Pulmonary artery endothelial cell (primary cell): ENCODE measurements around the gene BCDIN3D. TPM values are rescaled to one million over a fixed set of nuclear protein-coding genes. Genes with fewer than 3 reads are reported as not detected.
"Not testable (repeated sequence)": the region's sequence is repeated elsewhere in the genome, so short reads cannot be mapped to it uniquely, and the experiment has no call there.

Source experiments
- DNase-seq: peaks from one replicate; pipeline ENCODE4 v3.0.0-alpha.2; 2011; ENCODE audit warnings: low read depth, low spot score
- total RNA-seq: library from RNA; depleted of rRNA; stranded (reverse); fragments of >200 nt; gene quantifications from 2 replicates; pipeline ENCODE4 v1.2.3, GENCODE V29; 2014

The BCDIN3D gene, protein sequence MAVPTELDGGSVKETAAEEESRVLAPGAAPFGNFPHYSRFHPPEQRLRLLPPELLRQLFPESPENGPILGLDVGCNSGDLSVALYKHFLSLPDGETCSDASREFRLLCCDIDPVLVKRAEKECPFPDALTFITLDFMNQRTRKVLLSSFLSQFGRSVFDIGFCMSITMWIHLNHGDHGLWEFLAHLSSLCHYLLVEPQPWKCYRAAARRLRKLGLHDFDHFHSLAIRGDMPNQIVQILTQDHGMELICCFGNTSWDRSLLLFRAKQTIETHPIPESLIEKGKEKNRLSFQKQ
- 2.3 and 3.1 TPM in 2 replicates for total RNA-seq

DNA sequence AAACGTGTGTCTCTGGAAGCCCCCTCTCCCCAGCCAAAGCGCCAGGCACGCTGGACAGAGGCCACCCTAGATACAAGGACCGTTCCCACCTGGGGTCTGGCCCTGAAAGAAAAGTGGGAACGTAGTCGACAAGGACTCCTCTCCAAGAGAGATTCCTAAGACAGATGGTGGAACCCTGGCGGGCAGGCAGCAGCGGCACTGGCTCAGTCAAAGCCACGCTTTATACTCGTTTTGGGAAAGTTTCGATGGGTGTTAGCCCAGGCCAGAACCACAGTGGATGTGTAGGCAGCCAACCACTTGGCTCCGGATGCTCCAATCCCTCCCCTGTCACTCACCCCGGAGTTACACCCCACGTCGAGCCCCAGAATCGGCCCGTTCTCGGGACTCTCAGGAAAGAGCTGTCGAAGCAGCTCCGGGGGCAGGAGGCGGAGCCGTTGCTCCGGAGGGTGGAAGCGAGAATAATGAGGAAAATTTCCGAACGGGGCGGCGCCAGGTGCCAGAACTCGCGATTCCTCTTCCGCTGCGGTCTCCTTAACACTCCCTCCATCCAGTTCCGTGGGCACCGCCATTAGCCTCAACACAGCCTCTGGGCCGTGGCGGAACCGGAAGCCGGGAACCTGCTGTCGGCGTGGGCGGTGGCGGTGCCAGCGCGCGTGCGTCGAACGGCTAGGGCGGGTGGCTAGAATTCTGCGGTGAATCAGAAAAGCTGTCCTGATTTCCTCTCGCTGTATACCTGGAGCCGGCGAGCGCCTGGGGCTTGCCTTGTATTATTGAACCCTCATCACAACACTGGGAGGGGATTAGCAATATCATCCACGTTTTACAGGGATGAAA lies at the start of gene BCDIN3D:
Gene BCDIN3D (minus strand): TSS at position 588 of the 834 bp plus-strand sequence. CDS start 19 bp downstream, at position 569.
- DNase-seq: peak; percentile 68

DNA sequence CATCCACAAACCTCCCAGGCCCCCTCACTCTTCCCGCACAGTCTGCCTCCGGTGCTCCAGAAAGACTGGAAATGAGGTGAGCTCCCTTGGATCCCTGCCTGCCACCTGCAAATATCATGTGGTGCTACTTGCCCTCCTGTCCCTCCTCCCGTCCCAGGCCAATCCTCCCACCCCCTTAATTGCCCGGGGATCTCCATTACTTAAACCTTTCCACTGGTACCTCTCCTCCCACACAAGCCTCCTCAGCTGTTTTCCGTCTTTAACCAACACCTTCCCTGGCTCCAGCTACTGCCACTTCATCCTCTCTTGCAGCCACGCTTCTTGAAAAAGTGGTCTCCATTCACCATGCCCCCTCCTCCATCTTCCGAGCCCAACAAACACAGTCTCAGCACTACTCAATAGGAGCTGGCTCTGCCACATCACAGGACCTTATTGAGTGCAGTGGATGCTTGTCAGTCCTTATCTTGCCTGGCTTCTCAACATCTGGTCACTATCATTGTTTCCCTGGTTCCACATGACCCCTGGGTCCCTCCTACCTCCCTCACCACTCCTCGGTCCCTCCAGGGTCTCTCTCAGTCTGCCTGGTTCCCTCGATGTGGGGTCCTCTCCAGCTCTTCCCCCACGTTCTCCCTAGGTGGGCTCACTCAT lies 49.3 kb upstream of the BCDIN3D start:
- no peak for DNase-seq

DNA sequence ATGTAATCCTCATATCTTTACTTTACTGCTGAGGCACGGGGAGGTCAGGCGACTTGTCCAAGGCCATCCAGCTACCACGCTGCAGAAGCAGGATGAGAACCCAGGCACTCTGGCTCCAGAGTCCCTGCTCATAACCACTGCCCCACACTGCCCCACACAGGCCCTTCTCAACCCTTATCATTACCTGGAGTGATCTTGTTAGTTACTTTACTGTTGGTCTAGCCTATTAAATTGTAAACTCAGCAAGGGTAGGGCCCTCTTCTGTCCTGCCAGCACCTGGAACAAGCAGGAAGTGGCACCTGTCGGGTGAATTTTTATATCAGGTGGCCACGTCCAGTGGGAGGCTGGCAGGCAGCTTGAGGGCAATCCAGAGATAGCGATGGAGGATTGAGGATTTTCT lies 48.6 kb upstream of the BCDIN3D start:
- DNase-seq: no peak

DNA sequence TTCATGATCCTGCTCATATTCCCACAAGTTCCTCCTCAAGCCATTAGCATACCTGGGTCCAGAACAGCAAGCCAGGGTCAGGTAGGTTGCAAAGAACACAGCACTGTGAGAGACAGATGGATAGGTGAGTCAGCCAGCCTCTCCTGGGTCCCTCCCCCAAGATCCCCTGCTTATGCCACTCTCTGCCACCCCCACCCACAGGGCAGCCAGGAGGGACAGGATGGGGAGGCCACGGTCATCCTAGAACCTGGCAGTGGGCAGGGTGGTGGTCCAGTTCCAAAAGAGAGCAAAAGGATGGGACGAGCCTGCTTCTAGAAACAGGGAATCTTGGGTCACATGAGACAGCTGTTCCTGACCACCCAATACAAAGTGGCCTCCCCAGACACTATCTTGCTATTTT lies 48.1 kb upstream of the BCDIN3D start:
- no peak for DNase-seq

DNA sequence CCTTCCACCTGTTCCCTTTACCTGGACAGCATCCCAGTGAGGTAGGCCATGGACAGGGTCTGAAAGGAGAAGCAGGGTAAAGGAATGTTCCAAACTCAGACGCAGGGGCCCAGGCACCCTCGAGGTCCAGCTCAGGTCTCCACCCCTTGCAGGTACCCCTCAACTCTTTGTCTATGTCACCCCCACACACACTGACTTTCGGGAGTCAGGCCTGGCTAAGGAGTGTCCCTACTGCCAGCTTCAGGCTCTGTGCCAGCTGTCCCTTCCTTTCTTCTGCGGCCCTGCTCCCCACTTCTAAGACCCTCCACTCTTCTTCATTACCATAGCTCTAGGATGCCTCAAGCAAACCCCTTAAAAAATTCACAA lies 47.2 kb upstream of the BCDIN3D start:
- DNase-seq: no peak

DNA sequence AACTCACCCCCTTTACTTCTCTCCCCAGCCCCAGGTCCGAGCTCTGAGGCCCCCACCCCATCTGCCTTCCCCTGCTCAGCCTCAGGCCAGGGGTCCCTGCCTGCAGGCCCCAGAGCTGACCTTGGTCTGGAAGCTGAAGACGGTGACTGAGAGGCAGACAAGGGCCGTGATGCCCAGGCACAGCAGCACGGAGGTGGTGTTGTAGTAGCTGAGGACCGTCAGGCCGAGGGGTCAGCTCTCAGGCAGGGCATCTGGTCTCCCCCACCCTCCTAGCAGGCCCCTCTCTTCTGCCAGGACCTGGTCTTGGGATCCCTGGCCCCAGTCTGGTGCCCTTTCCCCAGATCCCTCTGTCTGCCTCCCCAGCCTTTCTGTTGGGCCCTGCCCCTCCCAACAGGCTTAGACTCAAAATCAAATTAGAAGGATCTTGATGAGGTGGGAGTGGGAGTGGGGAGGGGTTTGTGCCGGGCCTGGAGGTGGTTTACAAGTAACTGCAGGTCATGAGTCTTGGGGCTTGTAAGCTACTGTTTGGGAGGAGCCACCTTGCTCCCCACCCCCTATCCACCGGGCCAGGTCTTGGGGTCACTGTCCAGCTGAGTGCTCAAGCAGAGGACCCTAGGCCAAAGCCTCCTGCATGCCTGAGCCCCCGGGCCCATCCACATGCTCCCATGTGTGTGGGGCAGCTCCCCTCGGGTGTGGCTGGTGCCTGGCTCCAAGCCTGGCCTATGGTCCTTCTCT lies 46.6 kb upstream of the BCDIN3D start:
- DNase-seq: no peak

DNA sequence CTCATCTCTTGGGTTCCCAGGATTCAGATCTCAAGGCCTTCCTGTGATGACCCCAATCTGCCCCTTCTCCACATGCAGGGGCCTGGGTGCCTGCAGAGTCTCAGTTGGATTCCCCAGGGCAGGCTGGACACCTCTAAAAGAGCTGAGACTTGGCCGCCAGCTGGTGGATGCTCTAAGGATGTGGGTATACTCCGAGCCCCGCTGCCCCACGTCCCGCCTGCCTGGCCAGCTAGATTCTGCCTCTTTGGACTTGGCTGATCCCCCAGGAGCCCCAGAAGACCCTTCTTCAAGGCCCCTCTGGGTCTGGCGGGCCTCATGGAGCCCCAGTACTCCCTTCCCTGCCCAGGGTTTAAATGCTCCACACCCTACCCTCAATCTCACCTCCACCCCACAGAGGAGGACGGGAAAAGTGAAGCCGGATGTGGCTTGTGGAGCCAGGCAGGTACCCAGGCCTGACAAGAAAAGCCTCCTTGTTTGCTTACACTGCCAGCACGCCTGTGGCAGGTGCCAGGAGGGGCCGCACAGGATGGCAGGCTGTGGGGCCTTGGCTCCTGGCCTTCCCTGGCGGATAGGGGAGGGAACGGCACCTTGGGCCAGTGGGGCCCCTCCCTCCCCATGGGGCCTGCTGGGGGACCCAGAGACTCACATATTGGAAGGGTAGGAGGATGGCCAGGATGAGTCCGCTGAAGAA lies 45.7 kb upstream of the BCDIN3D start:
- no peak for DNase-seq

DNA sequence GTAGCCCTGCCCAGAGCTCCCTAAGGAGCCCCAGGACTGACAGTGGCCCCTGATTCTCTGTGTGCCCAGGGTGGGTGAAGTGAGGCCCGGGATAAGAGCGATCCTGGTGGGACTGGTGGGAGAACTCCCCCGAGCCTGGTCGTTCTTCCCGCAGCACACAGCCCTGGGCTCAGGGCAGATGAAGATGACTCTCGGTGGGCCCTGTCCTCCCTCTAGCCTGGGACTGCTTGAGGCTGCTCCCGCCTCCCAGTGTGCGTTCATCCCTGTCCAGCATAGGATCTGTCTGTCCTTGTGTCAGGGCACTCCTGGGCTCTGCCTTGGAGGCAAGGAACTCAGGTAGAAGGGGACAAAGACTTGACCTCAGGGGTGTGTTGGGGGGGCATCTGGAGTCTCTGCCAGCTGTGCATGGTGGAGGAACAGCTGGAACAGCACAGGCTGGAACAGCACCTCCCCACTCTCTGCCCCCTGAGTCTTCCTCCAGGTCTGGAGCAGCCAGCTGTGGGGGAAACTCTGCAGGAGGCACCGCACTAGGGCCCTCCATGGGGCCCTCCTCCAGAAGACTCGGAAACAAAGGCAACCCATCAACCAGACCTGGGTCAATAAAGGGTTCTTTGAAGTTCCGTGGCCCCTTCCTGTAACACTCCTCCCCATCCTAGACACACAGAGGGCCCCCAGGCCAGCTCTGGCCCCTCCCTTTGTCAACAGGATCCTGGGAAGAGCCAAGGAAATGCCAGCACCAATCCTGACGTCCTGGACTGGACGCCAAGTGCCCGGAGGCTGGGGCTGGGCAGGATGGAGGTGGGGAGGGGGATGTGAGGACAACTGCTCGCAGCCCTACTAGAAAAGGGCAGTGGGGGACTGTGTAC lies 44.9 kb upstream of the BCDIN3D start:
- no peak for DNase-seq

DNA sequence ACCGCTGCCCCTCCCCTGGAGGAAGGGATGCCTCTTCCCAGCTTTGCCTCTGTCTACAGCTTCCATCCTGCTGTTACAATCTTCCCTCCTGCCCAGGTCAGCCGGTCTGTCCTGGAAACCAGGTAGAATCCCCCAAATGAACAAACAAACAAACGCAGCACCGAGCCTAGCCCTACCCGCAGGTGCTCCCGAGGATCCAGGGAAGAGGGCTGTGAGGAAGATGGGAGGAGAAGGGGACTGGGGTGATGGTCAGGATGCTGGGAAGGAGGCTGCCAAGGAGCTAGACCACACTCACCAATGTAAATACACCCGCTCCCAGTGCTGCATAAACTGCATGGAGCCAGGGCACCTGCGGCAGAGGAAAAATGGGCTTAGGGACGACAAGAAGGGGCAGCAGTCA lies 44.2 kb upstream of the BCDIN3D start:
- DNase-seq: no peak

DNA sequence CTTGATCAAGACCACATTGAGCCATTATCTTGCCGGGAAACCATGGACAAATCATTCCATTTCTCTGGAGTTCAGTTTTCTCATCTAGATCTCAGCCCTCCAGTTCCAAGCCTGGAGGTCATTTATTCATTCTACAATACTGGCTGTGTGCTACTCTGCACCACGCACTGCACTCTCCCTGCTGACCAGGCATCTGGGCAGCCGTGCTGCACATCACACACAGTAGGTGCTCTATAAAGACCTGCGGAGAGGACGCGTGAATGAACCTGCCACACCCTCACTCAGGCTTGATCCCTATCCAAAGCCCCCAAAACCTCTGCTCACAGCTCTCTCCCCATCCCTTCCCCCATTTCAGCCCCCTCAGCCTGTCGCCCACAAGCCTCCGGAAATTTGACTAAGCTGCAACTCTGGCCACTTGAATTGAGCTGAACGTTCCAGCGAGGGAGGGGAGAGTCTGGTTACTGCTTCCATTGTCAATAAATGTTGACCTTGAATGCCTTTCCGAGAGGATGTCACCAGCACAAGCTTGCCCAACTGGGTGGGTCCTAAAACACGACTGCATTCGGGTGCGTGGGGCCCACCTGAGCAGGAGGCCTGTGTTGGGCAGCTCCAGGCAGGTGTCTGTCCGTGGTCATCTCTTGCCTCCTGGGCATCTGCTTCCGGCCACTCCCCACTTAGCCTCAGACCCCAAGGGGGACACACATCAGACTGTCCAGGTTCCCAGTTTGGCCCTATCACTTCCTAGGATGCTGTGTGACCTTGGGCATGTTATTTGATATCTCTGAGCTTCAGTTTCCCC lies 43.0 kb upstream of the BCDIN3D start:
- no peak for DNase-seq

DNA sequence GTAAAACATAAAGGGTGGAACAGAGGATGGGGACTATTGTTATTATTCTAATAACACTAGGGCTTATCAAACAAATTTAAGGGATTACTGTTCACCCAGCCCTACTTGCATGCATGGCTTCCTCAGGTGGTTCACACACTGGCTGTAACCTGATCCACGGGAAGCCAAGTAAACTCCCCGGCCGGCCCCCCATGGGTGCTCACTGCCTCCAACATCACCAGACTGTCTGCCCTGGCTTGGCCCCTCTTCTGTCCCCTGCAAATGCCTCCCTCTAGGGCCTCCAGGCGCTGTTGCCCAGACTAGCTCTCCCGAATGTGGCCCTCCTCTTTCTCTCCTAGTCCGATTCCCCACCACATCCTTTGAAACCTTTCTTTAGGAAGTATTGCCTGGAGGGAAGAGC lies 42.2 kb upstream of the BCDIN3D start:
- no peak for DNase-seq

DNA sequence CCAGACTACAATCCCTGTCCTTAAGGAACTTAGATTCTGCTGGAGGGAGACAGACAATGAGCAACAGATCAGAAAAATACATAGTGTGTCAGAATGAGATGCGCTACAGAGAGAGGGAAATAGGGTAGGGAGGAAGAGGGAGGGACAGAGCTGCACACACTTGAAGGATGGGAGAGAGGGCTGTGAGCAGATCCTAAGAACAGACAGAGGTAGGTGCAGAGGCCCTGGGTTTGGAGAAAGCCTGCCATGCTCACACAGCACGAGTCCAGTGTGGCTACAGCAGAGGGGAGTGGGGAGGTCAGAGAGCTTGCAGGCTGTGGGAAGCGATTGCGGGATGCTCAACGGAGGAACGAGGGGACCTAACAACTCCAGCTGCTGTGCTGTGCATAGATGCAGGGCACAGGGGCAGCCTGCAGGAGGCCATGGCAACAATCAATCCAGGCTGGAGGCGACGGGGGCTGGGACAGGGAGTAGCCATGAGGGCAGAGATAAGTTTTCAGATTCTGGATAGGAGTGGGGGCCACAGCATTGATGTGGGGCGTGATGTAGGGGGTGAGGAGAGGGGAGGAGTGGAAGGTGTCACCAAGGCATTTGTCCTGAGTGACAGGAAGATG lies 40.1 kb upstream of the BCDIN3D start:
- DNase-seq: no peak

DNA sequence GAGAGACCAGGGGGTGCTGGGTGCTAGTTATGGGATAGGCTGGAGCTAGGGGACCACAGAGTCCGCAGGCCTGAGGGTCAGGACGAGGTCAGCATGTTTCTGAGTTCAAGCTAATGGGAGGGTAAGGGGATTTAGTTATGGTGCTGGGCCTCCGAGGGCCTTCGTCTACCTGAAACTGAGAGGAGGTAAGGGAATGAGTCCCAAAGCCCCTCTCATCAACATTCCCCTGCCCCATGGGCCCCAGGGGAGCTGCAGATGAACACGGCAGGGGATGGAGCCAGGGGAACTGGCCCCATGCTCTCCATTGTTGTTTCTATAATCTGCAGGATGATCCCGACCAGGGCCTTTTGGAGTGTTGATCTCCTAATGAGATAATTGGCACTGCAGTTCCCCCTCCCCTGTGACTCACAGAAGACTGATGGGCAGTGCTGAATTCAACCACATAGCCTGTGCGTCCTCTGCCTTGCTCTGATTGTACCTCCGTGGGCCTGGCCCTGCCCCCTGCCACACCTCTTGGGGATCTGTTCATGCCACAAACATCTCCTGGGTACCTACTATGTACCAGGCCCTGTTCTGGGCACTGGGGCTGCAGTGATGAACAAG lies 39.4 kb upstream of the BCDIN3D start:
- DNase-seq: no peak

DNA sequence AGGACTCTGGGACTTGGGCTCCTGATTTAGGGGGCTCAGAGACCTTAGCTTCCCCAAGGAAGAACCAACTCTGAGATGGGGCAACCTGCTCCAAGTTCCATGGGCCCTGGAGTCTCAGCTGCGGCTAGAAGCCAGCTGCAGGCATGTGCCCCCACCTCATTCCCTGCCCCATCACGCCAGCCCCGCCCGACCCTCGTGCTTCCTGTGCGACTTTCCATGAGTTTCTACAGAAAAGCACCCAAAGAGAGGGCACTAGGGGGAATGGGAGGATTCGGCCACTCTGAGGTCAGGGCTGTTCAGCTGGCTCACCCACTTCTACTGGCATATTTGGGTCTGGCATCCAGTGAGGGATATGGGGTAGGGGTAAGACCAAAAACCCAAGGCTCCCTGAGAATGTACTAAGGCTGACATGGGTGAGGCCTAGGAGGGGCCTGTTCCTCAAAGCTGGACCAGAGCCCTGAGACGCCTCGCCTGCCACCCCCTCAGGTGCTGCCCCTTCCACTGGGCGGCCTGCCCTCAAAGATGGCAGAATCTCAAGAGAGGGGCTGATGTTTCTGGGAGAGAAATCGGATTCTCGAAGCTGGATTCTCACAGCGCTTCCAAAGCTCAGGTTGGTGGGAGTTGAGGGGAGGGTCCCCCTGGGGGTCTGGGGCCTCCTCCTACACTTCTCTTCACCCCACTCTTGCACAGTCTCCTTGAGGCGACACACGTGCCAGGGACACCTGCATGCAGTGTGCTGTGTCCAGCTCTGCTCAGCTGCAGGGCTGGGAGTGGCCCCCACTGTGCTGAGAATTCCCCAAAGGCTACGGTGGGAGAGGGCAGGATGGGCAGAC lies 38.7 kb upstream of the BCDIN3D start:
- no peak for DNase-seq

DNA sequence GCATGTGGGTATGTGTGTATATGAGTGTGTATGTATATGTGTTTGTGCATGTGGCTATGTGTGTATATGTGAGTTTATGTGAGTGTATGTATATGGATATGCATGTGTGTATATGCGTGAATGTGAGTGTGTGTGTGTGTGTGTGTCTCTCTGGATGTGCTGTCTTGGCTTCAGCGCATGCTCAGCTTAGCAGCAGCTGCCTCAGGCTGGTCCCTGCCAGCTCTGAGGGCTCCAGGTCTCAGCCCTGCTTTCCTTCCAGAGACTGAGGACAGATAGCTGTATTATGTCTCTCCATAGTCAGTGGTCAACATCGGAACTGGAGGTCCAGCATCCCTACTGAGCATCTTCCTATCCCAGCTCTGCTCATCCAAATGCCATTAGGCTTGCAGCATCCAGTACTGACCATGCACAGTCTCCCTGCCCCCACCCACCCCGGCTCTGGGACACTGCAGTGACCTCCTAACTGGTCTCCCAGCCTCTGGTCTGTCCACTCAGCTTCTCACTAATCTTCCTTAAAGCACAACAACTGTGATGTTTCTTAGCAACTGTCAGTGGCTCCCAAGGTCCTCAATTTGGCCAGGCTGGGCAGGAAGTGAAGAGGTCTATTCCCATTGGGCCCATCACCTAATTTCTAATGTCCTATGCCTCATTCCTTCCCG lies 38.0 kb upstream of the BCDIN3D start:
- DNase-seq: no peak

DNA sequence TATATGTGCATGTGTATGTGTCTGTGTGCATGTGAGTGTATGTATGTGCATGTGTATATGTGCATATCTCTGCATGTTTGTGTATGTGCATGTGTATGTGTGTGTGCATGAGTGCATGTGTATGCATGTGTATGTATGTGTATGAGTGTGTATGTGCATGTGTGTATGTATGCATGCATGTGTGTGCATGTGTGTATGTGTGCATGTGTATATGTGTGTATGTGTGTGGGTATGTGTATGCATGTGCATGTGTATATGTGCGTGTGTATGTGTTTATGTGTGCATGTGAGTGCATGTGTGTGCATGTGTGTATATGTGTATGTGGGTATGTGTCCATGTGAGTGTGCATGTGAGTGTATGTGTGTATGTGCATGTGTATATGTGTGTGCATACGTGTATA lies 36.2 kb upstream of the BCDIN3D start:
- not testable (repeated sequence) for DNase-seq

DNA sequence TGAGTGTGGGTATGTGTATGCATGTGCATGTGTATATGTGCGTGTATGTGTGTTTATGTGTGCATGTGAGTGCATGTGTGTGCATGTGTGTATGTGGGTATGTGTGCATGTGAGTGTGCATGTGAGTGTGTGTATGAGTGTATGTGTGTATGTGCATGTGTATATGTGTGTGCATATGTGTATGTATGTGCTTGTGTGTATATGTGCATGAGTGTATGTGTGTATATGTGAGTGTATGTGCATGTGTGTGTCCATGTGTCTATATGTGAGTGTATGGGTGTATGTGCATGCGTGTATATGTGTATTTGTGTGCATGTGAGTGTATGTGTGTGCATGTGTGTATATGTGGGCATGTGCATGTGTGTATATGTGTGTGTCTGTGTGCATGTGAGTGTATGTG lies 35.1 kb upstream of the BCDIN3D start:
- DNase-seq: no peak
